HG03175 (cell line): ENCODE measurements around the gene ADAMTSL4.

Experiments used
- ATAC-seq: cut with Tn5 transposase; IDR thresholded peaks from one replicate; pipeline ENCODE4 v1.9.1; 2021; ENCODE audit warnings: mild to moderate bottlenecking, moderate library complexity; ENCODE audit not compliant: unreplicated experiment

ADAMTSL4 gene

GRCh38 chr1:150548632-150549495 lies at the start of gene ADAMTSL4:
Gene ADAMTSL4 (plus strand): TSS chr1:150549408. CDS start chr1:150552289, 2,881 bp downstream.
- ATAC-seq = peak; percentile 57

GRCh38 chr1:150505431-150505830 lies 43.8 kb upstream of the ADAMTSL4 start:
- ATAC-seq = no peak

GRCh38 chr1:150507912-150508864 lies 41.0 kb upstream of the ADAMTSL4 start, which contains the start of gene ECM1:
Gene ECM1 (plus strand): TSS chr1:150508109. CDS start chr1:150508210, 101 bp downstream.
- no peak for ATAC-seq

- no peak for ATAC-seq
These were observed 40.2 kb upstream of the ADAMTSL4 start for GRCh38 chr1:150508982-150509381.

- ATAC-seq = no peak
These were observed 37.7 kb upstream of the ADAMTSL4 start for GRCh38 chr1:150511551-150511950.

GRCh38 chr1:150511985-150512660 lies 37.1 kb upstream of the ADAMTSL4 start:
- ATAC-seq = no peak

- ATAC-seq = no peak
These were observed 36.4 kb upstream of the ADAMTSL4 start for GRCh38 chr1:150512846-150513245.

- ATAC-seq = no peak
These were observed 35.8 kb upstream of the ADAMTSL4 start for GRCh38 chr1:150513351-150513791.

GRCh38 chr1:150514260-150514659 lies 34.9 kb upstream of the ADAMTSL4 start:
- no peak for ATAC-seq

GRCh38 chr1:150514913-150515327 lies 34.3 kb upstream of the ADAMTSL4 start:
- ATAC-seq = no peak

- peak; percentile 97 for ATAC-seq
These were observed 33.7 kb upstream of the ADAMTSL4 start, which contains the start of gene FALEC for GRCh38 chr1:150515328-150516049. Gene FALEC (plus strand): TSS chr1:150515752.

GRCh38 chr1:150516050-150516591 lies 33.1 kb upstream of the ADAMTSL4 start:
- ATAC-seq = peak; percentile 5

- ATAC-seq = no peak
These were observed 32.6 kb upstream of the ADAMTSL4 start for GRCh38 chr1:150516616-150517015.

- no peak for ATAC-seq
These were observed 27.8 kb upstream of the ADAMTSL4 start for GRCh38 chr1:150521196-150521968.

GRCh38 chr1:150525348-150525747 lies 23.9 kb upstream of the ADAMTSL4 start:
- ATAC-seq = no peak

GRCh38 chr1:150528196-150528595 lies 21.0 kb upstream of the ADAMTSL4 start:
- ATAC-seq = no peak

- ATAC-seq = no peak
These were observed 20.2 kb upstream of the ADAMTSL4 start for GRCh38 chr1:150529017-150529416.

GRCh38 chr1:150530491-150531159 lies 18.6 kb upstream of the ADAMTSL4 start:
- ATAC-seq = no peak
